Astrocyte (in vitro differentiated cells and primary cell): Measurements from ENCODE around the gene RIPOR3. TPM values are rescaled to one million over a fixed set of nuclear protein-coding genes. Genes with fewer than 3 reads are reported as not detected.

Experiments
- DNase-seq: peaks from one replicate; pipeline ENCODE4 v3.0.0-alpha.2; 2010; ENCODE audit warnings: low read depth
- FAIRE-seq: peaks from 2 replicates; lab custom pipeline; 2011; peaks lifted over from hg19 to GRCh38; lab: Jason Lieb, UNC
- H2AFZ ChIP-seq: 2 replicates; pipeline ENCODE4 v1.6.0; 2012; ENCODE audit warnings: low read depth, low read length, inconsistent platforms
- H3K27ac ChIP-seq: 2 replicates; pipeline ENCODE4 v1.5.1; 2011; ENCODE audit warnings: low read depth, low read length, inconsistent platforms
- H3K27me3 ChIP-seq: 2 replicates; pipeline ENCODE4 v1.6.0; 2011; ENCODE audit warnings: low read length, inconsistent platforms; ENCODE audit not compliant: insufficient read depth
- H3K36me3 ChIP-seq: 2 replicates; pipeline ENCODE4 v1.5.1; 2011; ENCODE audit warnings: low read length, inconsistent platforms; ENCODE audit not compliant: insufficient read depth
- H3K4me1 ChIP-seq: 2 replicates; pipeline ENCODE4 v1.5.1; 2011; ENCODE audit warnings: low read length, inconsistent platforms; ENCODE audit not compliant: insufficient read depth
- H3K4me2 ChIP-seq: 2 replicates; pipeline ENCODE4 v1.6.0; 2012; ENCODE audit warnings: low read length, inconsistent platforms
- H3K4me3 ChIP-seq: 2 replicates; pipeline ENCODE4 v1.5.1; 2011; ENCODE audit warnings: low read depth, mild to moderate bottlenecking, low read length, inconsistent platforms; ENCODE audit not compliant: insufficient read depth
- H3K79me2 ChIP-seq: 2 replicates; pipeline ENCODE4 v1.6.0; 2012; ENCODE audit warnings: mild to moderate bottlenecking, low read length, inconsistent platforms; ENCODE audit not compliant: insufficient read depth
- H3K9ac ChIP-seq: 2 replicates; pipeline ENCODE4 v1.6.0; 2012; ENCODE audit warnings: mild to moderate bottlenecking, low read length, inconsistent platforms
- H3K9me3 ChIP-seq: 2 replicates; pipeline ENCODE4 v1.5.1; 2012; ENCODE audit warnings: low read depth, mild to moderate bottlenecking, low read length, inconsistent platforms; ENCODE audit not compliant: insufficient read depth
- H4K20me1 ChIP-seq: 2 replicates; pipeline ENCODE4 v1.6.0; 2012; ENCODE audit warnings: low read length, inconsistent platforms; ENCODE audit not compliant: insufficient read depth
- H3K27ac Mint-ChIP-seq: one replicate; pipeline ENCODE4 v1.8.0; 2021; ENCODE audit warnings: mild to moderate bottlenecking, mixed read lengths; ENCODE audit not compliant: unreplicated experiment
- H3K27me3 Mint-ChIP-seq: one replicate; pipeline ENCODE4 v1.8.0; 2021; ENCODE audit warnings: low read depth, mixed read lengths; ENCODE audit not compliant: unreplicated experiment
- H3K36me3 Mint-ChIP-seq: one replicate; pipeline ENCODE4 v1.8.0; 2021; ENCODE audit warnings: low read depth, mixed read lengths; ENCODE audit not compliant: unreplicated experiment
- H3K4me1 Mint-ChIP-seq: one replicate; pipeline ENCODE4 v1.8.0; 2021; ENCODE audit warnings: low read depth, mixed read lengths; ENCODE audit not compliant: unreplicated experiment
- H3K4me3 Mint-ChIP-seq: one replicate; pipeline ENCODE4 v1.8.0; 2021; ENCODE audit warnings: mild to moderate bottlenecking, moderate library complexity, mixed read lengths; ENCODE audit not compliant: unreplicated experiment
- H3K9me3 Mint-ChIP-seq: one replicate; pipeline ENCODE4 v1.8.0; 2021; ENCODE audit warnings: mild to moderate bottlenecking, mixed read lengths; ENCODE audit not compliant: unreplicated experiment
- EZH2 ChIP-seq: IDR thresholded peaks from 2 replicates; pipeline ENCODE4 v1.6.1; 2012; ENCODE audit warnings: mild to moderate bottlenecking, low read length, inconsistent platforms; ENCODE audit not compliant: insufficient read depth
- total RNA-seq: library from RNA; stranded (reverse); gene quantifications from 2 replicates; pipeline ENCODE4 v1.2.1, GENCODE V29; 2021
- TF ChIP-seq, protein P1 (sequence below): IDR thresholded peaks from 2 replicates; pipeline ENCODE4 v1.5.1; 2011; ENCODE audit warnings: low read depth, mild to moderate bottlenecking, inconsistent platforms, low read length, moderate library complexity; ENCODE audit not compliant: insufficient read depth

Gene RIPOR3
- total RNA-seq, 1 donor from 2014 or later, result 0.39 TPM

DNA sequence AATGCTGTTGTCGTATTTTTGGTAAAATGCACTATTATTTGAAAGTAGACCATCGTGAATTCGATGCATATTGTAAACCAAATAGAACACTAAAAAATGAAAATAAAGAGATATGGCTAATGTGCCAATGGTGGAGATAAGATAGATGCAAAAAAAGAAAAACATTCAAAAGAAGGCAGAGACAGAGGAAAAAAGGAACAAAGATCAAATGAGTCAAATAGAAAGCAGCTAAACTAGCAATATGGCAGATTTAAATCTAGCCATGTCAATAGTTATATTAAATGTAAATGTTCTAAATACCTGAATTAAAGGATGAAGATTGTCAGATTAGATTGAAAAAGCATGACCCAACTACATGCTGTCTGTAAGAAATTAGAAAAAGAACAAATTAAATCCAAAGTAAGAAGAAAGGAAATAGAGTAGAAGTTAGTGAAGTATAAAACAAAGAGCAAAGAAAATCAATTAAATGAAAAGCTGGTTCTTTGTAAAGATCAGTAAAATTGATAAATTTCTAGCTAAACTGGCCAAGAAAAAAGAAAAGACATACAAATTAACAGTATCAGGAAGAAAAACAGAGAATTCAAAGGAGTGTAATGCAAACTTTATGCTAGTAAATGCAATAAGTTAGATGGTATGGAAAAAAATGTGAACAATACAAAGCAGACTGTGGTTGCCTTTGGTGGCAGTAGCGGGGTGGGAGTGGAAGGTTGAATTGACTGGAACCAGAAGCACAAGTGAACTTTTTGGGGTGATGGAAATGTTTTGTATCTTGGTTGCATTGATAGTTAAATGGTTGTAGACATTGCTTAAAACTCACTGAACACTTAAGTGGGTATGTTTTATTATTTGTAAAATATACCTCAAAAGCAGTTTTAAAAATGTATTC is 136.4 kb downstream of the RIPOR3 start:
- Mint-ChIP-seq H3K27me3 (no peaks in the 10 kb centered on the region), H3K27ac (no peak overlapping the region), H3K4me3 (no peak overlapping the region), H3K4me1 (peaks cover 40% of the 10 kb centered on the region), H3K9me3 (no peaks in the 10 kb centered on the region), H3K36me3 (peaks cover 6% of the 10 kb centered on the region)
- Histone ChIP-seq H3K4me1 (peaks cover 9% of the 10 kb centered on the region), H2AFZ (no peak overlapping the region), H3K36me3 (no peaks in the 10 kb centered on the region), H3K9me3 (no peaks in the 10 kb centered on the region), H3K27ac (no peak overlapping the region), H3K4me3 (no peak overlapping the region), H4K20me1 (peaks cover 19% of the 10 kb centered on the region), H3K79me2 (peaks cover 94% of the 10 kb centered on the region), H3K9ac (no peak overlapping the region), H3K27me3 (no peaks in the 10 kb centered on the region), H3K4me2 (no peak overlapping the region)
- TF ChIP-seq, protein P1, sequence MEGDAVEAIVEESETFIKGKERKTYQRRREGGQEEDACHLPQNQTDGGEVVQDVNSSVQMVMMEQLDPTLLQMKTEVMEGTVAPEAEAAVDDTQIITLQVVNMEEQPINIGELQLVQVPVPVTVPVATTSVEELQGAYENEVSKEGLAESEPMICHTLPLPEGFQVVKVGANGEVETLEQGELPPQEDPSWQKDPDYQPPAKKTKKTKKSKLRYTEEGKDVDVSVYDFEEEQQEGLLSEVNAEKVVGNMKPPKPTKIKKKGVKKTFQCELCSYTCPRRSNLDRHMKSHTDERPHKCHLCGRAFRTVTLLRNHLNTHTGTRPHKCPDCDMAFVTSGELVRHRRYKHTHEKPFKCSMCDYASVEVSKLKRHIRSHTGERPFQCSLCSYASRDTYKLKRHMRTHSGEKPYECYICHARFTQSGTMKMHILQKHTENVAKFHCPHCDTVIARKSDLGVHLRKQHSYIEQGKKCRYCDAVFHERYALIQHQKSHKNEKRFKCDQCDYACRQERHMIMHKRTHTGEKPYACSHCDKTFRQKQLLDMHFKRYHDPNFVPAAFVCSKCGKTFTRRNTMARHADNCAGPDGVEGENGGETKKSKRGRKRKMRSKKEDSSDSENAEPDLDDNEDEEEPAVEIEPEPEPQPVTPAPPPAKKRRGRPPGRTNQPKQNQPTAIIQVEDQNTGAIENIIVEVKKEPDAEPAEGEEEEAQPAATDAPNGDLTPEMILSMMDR, result no peak
- TF ChIP-seq EZH2, result no peak
- DNase-seq (no peak), FAIRE-seq (no peak)

DNA sequence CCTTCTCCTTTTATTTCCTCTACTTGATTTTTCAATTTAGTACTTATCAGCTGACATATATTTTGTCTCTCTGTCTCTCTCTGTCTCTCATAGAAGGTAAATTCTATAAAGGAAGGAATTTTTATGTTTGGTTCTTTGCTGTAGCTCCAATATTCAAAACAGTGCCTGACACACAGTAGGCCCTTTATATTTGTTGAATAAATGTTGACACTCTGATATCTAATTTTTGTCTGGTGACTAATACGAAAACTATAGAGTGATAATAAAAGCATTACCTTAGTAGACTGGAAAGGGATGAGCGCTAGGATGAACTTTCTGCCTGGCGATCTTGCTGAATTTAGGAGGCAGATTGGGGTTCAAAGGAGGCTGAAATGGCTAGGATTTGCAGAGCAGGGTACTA is 138.4 kb downstream of the RIPOR3 start:
- FAIRE-seq (no peak), DNase-seq (no peak)
- Histone ChIP-seq H2AFZ (no peak overlapping the region), H3K27ac (no peak overlapping the region), H3K9ac (no peak overlapping the region), H4K20me1 (peaks cover 32% of the 10 kb centered on the region), H3K9me3 (no peaks in the 10 kb centered on the region), H3K27me3 (no peaks in the 10 kb centered on the region), H3K79me2 (peaks cover 96% of the 10 kb centered on the region), H3K4me3 (no peak overlapping the region), H3K4me2 (no peak overlapping the region), H3K4me1 (peaks cover 5% of the 10 kb centered on the region), H3K36me3 (no peaks in the 10 kb centered on the region)
- Mint-ChIP-seq H3K27me3 (no peaks in the 10 kb centered on the region), H3K36me3 (peaks cover 5% of the 10 kb centered on the region), H3K4me1 (peaks cover 29% of the 10 kb centered on the region), H3K9me3 (no peaks in the 10 kb centered on the region), H3K27ac (no peak overlapping the region), H3K4me3 (no peak overlapping the region)
- TF ChIP-seq, protein P1, result no peak
- TF ChIP-seq EZH2, result no peak

DNA sequence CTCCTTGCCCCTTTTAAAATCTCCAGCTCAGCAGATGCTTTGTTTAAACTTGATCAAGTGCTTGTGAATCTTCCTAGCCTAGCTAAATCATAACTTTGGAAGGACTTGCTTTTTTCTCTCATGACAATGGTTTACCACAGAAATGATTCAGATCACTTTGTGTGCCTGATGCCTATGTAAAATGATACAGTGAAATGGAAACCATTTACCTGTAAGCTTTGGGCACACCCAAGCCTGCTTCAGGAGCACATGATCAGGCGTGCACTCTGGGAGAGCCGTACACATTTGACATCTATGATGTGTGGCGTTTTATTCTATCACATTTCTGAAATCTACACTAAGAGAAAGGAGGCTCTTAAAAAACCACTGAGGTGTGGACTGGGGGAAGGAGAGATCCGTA is 140.1 kb downstream of the RIPOR3 start:
- H4K20me1 ChIP-seq, result peaks cover 37% of the 10 kb centered on the region
- no peak overlapping the region for H3K9ac ChIP-seq
- no peak overlapping the region for H3K4me2 ChIP-seq
- H3K4me1 Mint-ChIP-seq, result peaks cover 36% of the 10 kb centered on the region
- peaks cover 95% of the 10 kb centered on the region for H3K79me2 ChIP-seq
- H3K4me3 ChIP-seq, result no peak overlapping the region
- FAIRE-seq (no peak), DNase-seq (no peak)
- H3K27me3 Mint-ChIP-seq, result no peaks in the 10 kb centered on the region
- peaks cover 6% of the 10 kb centered on the region for H3K36me3 Mint-ChIP-seq
- H2AFZ ChIP-seq, result no peak overlapping the region
- TF ChIP-seq, protein P1, result no peak
- H3K27ac ChIP-seq, result peak overlapping the region; percentile 1
- no peaks in the 10 kb centered on the region for H3K9me3 Mint-ChIP-seq
- H3K4me1 ChIP-seq, result peaks cover 6% of the 10 kb centered on the region
- no peak overlapping the region for H3K27ac Mint-ChIP-seq
- no peak overlapping the region for H3K4me3 Mint-ChIP-seq
- H3K9me3 ChIP-seq, result no peaks in the 10 kb centered on the region
- H3K27me3 ChIP-seq, result no peaks in the 10 kb centered on the region
- no peaks in the 10 kb centered on the region for H3K36me3 ChIP-seq
